Measurements from ENCODE around the gene STRIP1.

STRIP1 gene

GRCh38 chr1:110053552-110054428, 19.4 kb downstream of the STRIP1 start:
- DNase-seq = peak; percentile 89

GRCh38 chr1:110055493-110056284, 21.3 kb downstream of the STRIP1 start:
- DNase-seq = no peak

DNA sequence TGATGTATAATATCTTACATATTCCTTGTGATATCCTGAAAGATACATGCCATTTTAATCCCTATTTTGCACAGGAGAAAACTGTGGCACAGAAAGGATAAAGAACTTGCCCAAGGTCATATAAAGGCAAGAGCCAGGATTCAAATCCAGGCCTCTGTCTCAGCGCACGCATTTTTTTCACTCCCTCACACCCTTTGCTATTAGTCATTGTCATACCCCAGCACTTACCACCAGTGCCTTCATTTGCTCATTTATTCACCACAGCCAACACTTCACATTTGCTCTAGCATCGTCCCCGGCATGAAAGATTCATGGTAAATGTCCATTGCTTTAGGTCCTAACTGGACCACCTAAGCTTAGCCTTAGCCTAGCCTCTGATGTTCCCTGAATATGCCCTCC, 21.9 kb downstream of the STRIP1 start:
- no peak for DNase-seq

- DNase-seq = no peak
These were observed 22.4 kb downstream of the STRIP1 start for GRCh38 chr1:110056776-110057175.

GRCh38 chr1:110057963-110058518, 23.6 kb downstream of the STRIP1 start:
- DNase-seq = no peak

GRCh38 chr1:110058591-110058990, 24.2 kb downstream of the STRIP1 start:
- DNase-seq = no peak

DNA sequence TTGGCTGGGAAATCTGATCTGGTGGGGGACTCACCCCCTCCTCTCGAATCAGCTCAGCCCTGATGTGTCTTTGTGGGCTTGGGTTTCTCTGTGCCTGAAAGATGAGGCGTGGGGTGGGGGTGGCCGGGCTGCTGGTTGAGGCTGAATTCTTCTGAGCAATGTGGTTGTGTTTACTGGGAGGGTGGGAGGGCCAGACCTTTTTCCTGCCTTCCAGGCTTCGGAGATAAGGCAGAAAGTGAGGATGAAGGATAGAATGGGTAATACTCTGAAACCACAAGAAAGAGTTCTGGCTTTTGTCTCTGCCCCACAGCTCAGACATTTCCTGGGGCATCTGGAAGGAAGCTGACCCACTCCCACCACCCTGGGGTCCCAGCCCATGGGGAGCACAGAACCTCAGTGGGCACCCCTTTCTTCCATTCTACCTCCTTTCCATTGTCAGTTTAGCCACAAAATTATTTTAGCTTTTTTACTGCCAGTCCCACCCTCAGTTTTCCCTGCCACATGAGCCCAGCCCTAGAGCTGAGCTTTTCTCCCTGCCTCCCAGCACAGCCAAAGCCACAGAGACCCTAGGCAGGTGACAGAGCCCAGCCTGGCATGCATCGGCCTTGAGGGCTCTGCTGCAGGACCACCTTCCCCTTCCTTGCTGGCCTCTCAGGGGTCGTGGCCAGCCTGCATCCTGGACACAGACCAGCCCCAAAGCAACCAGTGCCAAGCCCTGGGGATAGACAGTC, 24.9 kb downstream of the STRIP1 start:
- DNase-seq = no peak

DNA sequence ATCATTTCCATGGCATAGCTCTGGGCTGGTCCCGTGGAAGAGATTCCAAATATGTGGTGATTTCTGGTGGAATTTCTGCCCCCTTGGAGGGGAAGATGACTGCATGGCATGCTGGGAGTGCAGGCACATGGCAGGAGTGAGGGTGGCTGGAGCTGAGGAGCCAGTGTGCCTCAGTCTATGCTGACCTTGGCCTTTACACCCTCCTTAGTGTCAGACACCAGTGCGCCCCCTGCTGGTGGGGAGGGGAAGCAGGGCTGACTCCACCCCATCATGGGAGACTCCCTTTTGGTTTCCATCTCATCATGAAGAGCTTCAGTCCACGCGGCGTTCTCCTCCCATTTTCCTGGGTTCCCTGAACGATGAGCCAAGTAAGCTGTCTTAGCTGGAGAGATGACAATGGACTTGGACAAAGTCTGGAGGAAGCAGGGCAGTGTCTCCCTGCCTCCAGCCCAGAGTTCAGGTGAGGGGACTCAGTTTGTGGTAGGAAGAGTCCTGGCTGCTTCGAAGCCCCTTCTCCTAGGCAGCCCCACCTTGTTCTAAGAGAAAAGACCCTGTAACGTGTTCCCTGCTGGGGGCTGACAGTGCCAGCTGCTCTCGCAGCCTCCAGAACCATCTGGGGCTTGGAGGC, 25.7 kb downstream of the STRIP1 start:
- peak; percentile 90 for DNase-seq

DNA sequence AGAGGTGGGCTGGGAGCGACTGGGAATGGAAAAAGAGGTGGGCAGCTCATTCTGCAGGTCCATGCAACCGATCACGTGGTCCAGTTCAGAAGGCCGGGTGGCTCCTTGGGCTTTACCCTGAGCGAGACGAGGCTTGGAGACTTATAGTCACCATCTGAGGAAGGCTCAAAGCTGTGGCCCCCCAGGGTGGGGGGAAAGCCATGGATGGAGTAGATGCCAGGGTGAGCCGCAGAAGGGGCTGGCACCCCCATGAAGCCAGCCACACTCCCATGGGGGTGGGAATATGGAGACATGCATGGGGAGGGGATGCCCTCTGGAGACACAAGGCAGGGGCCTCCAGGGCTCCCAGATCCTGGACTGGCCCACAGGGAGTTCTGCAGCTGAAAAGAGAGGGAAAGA, 26.2 kb downstream of the STRIP1 start:
- no peak for DNase-seq

GRCh38 chr1:110061341-110061740, 26.9 kb downstream of the STRIP1 start:
- no peak for DNase-seq

GRCh38 chr1:110062612-110063011, 28.2 kb downstream of the STRIP1 start:
- no peak for DNase-seq

DNA sequence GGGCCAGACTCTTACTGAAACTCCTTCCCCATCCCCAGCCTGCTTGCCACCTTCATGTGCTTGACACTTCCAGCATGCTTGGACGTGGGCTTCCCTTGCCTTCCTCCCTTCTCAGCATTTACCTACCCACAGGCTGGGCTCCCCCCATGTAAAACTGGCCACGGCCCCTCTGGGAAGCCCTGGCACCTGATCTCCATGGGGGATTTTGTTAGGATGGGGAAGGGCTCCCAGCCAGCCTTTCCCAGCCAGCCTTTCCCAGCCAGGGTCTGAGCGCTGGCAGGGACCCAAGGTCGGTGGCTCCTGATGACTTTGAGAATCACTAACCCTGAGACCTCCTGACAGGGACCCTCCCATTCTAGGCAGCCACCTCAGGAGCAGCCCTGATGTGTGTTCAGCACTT, 29.4 kb downstream of the STRIP1 start:
- no peak for DNase-seq

DNA sequence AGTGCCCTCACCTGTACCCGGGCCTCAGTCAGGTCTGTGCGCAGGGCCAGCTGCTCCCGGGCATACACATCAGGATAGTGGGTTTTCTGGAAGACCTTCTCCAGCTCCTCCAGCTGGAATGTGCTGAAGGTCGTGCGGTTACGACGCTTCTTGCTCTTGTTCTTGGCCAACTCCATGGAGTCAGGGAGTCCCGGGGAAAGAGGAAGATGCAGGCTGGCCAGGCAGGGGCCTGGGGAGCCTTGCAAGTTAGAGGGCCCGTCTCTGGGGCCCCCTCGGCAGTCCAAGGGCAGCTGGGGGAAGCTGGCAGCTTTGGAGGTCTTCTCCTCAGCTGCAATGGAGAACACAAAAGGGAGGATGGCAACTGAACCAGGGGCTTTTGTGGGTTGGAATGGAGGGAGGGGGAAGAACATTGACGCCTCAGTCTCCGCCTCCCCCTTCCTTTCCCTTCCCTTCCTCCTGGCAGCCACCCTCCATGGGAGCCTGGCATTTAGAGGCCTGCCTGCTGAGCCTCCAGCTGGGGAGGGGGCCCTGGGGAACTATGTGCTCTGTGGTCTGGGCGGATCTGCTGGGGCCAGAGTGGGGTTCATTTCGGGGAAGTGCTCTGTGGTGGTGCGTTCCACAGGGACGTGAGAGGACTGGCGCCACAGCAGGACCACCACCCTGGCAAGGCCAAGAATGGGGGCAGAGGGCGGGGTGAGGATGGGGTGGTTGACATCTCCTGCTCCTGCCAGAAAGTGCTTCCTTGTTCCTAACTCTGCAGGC, 30.3 kb downstream of the STRIP1 start:
- no peak for DNase-seq

DNA sequence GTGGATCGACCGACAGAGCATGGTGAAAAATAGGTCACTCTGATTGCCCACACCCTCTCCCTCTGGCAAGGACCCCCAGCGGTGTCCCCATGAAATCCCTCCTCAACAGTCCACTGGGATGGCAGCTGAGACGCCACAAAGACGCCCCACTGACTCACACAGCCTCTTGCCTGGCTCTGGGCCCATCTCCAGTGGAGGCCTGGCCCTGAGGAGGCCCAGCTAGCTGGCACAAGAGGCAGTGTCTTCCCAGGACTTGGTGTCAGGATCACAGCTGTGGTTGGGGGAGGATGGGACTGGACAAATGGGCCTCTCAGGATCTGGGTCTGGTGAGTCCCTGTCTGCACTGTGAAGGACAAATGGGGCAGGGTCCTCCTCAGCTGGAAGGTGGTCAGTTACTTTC, 31.4 kb downstream of the STRIP1 start:
- DNase-seq = no peak

GRCh38 chr1:110067479-110067892, 33.1 kb downstream of the STRIP1 start:
- DNase-seq = no peak

DNA sequence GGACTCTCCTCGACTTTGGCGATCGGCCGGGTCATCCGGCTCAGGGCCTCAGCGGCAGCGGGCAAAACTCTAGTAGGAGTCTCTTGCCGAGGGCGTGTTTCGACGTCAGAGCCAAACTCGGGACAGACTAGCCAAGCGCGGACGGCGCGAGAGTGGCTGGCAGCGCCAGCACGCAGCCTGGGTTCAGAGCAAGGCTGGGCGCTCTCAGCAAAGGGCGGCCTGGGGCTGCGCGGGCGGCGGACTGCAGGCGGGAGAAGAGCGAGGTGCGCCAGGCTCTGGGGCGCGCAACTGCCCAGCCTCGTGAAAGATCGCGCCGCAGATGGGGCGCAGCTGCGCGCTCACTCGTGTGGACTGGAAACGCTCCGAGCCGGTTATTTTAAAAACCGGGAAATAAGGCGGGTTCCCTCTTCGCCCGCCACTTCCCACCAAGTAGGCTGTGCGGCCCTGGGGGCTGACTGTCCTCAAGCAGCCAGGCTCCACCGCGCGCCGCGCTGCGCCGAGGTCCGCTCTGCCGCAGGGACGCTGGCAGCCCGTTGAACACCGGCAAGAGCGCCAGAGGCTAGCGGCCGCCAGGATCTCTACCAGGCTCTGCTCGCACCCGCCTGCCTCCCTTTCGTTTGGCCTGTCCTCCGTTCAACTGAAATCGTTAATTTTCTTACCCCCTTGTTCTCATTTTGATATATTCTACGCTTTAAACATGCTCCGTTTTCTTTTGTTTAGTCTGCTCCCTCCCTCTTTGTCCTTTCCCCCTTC, 33.6 kb downstream of the STRIP1 start:
- no peak for DNase-seq

- peak; percentile 34 for DNase-seq
These were observed 34.4 kb downstream of the STRIP1 start for GRCh38 chr1:110068646-110069403.

DNA sequence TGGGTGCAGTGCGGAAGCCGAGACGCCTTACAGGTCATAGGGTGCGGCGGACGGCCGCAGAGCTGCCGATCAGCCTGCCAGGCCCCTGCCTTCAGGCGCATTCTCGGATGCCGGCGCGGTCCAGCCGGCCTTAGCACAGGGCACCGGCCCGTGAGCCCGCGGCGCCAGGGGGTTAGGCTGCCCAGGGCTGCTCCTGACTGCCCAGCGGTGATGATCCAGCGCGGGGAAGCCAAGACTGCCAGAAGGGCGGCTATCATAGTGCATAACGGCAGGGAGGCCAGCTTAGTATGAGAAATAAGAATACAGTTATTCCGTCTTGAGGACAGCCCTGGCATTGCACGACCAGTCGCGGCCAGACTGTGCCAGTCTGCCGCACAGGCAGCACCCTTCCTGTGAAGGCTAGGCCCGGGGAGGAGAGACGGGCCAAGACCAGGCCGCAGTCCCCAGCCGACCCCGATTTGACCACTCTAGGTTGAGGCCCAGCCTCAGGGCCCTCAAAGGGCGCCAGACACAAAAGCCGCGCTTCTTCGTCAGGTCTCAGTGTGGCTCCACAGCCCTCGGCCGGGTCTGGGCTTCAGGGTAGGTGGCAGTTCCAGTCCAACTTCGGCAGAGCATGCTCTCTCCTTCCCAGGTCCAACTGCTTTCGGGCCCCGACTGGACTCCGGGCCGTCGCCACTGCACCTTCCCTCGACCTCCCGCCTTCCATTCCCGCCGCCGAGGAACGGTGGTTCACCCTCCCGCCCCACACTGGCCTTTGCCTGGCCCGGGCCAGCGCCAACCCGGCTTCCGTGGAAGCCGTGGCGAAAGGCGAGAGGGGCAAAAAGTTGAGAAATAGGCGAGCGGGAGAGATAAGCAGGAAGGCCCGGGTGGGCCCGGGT, 35.2 kb downstream of the STRIP1 start:
- DNase-seq = no peak

DNA sequence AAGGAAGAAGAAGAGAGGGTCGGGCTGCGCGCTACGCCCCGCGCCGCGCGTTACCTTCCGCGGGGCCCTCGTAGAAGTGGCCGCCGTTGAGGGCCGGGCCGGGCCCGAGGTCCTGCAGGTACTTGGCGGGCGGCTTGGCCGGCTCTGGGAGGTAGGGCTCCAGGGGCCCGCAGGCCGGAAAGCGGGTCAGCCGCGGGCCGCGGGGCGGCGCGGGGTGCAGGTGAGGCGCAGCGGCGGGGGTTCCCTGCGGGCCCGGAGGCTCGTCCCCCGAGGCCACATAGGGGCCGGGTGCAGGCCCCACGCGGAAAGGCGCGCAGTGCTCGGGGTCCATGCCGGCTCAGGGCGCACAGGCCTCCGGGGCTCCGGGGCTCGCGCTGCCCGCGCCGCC, 35.9 kb downstream of the STRIP1 start:
- DNase-seq = no peak
